HEK293 (cell line): Measurements from ENCODE around the gene EVI5.
A peak's percentile ranks its signal among the peaks of the same experiment; 100 is the strongest.

Experiments used
- CTCF ChIA-PET: fragments of 350-600 bp; formaldehyde crosslinking; extraction: SDS; loops from one replicate; lab custom pipeline; 2021; ENCODE audit warnings: antibody characterized with exemption; lab: Yijun Ruan, JAX
- POLR2A ChIA-PET: fragments of 300-600 bp; formaldehyde crosslinking; extraction: SDS; loops from one replicate; lab custom pipeline; 2020; ENCODE audit warnings: antibody characterized with exemption, inconsistent platforms; lab: Yijun Ruan, JAX
- H3K27ac ChIP-seq: fragments of 200-500 bp; sonication (Bioruptor generic); 2 replicates; pipeline ENCODE4 v1.5.1; 2014; ENCODE audit warnings: low read depth, low read length, control low read depth, inconsistent platforms; ENCODE audit errors: extremely low read depth
- H3K36me3 ChIP-seq, 2 experiments: fragments of 200-500 bp in 1 of 2; sonication (Bioruptor generic) in 1 of 2; 1 replicate in 1 of 2; 2 replicates in 1 of 2; pipeline ENCODE4 v1.5.1; 2014 to 2017; ENCODE audit warnings: inconsistent platforms in 2 of 2, low read length in 2 of 2; ENCODE audit not compliant: control insufficient read depth in 2 of 2, insufficient read depth in 1 of 2
- H3K4me1 ChIP-seq: fragments of 200-500 bp; sonication (Bioruptor generic); 2 replicates; pipeline ENCODE4 v1.5.1; 2014; ENCODE audit warnings: mild to moderate bottlenecking, low read length, inconsistent platforms; ENCODE audit not compliant: control insufficient read depth, insufficient read depth
- H3K4me3 ChIP-seq: 2 replicates; pipeline ENCODE4 v1.5.1; 2011; ENCODE audit warnings: low read depth, mild to moderate bottlenecking, control low read depth, low read length, moderate library complexity
- H3K9me3 ChIP-seq: fragments of 200-500 bp; sonication (Bioruptor generic); 2 replicates; pipeline ENCODE4 v1.5.1; 2014; ENCODE audit warnings: low read depth, low read length, inconsistent platforms; ENCODE audit not compliant: control insufficient read depth, insufficient read depth
- KLF16 ChIP-seq: fragments of 450-650 bp; formaldehyde crosslinking; IDR thresholded peaks from 2 replicates; pipeline ENCODE4 v1.5.1; 2017; ENCODE audit warnings: missing biosample characterization, missing genetic modification characterization
- PRDM1 ChIP-seq: fragments of 450-650 bp; formaldehyde crosslinking; IDR thresholded peaks from 2 replicates; pipeline ENCODE4; 2016; ENCODE audit warnings: missing biosample characterization, missing genetic modification characterization
- ZBTB17 ChIP-seq: fragments of 450-650 bp; formaldehyde crosslinking; IDR thresholded peaks from 2 replicates; pipeline ENCODE4 v1.5.1; 2016; ENCODE audit warnings: missing biosample characterization, missing genetic modification characterization
- ZFP37 ChIP-seq: fragments of 450-650 bp; formaldehyde crosslinking; IDR thresholded peaks from 2 replicates; pipeline ENCODE4 v1.5.1; 2016; ENCODE audit warnings: missing biosample characterization, missing genetic modification characterization
- ZIC2 ChIP-seq: fragments of 450-650 bp; formaldehyde crosslinking; IDR thresholded peaks from 2 replicates; pipeline ENCODE4 v1.5.1; 2016; ENCODE audit warnings: missing biosample characterization, missing genetic modification characterization
- ZNF280C ChIP-seq: fragments of 450-650 bp; formaldehyde crosslinking; IDR thresholded peaks from 2 replicates; pipeline ENCODE4 v1.5.1; 2016; ENCODE audit warnings: missing biosample characterization, missing genetic modification characterization
- ZNF324 ChIP-seq: fragments of 450-650 bp; formaldehyde crosslinking; IDR thresholded peaks from 2 replicates; pipeline ENCODE4 v1.5.1; 2016; ENCODE audit warnings: missing biosample characterization, missing genetic modification characterization
- ZNF48 ChIP-seq: fragments of 450-650 bp; formaldehyde crosslinking; IDR thresholded peaks from 2 replicates; pipeline ENCODE4 v1.5.1; 2016; ENCODE audit warnings: missing biosample characterization, missing genetic modification characterization
- ZNF521 ChIP-seq: fragments of 450-650 bp; formaldehyde crosslinking; IDR thresholded peaks from 2 replicates; pipeline ENCODE4 v1.5.1; 2017; ENCODE audit warnings: missing biosample characterization, mild to moderate bottlenecking, missing genetic modification characterization
- ZNF548 ChIP-seq: fragments of 450-650 bp; formaldehyde crosslinking; IDR thresholded peaks from 2 replicates; pipeline ENCODE4 v1.5.1; 2016; ENCODE audit warnings: missing biosample characterization, missing genetic modification characterization
- ZNF621 ChIP-seq: fragments of 450-650 bp; formaldehyde crosslinking; IDR thresholded peaks from 2 replicates; pipeline ENCODE4 v1.5.1; 2017; ENCODE audit warnings: missing biosample characterization, missing genetic modification characterization
- ZNF639 ChIP-seq: fragments of 450-650 bp; formaldehyde crosslinking; IDR thresholded peaks from 2 replicates; pipeline ENCODE4 v1.5.1; 2016; ENCODE audit warnings: missing biosample characterization, missing genetic modification characterization
- ZNF704 ChIP-seq: fragments of 450-650 bp; formaldehyde crosslinking; IDR thresholded peaks from 2 replicates; pipeline ENCODE4 v1.5.1; 2016; ENCODE audit warnings: missing biosample characterization, missing genetic modification characterization
- ZNF747 ChIP-seq: fragments of 450-650 bp; formaldehyde crosslinking; IDR thresholded peaks from 2 replicates; pipeline ENCODE4 v1.5.1; 2016; ENCODE audit warnings: missing biosample characterization, missing genetic modification characterization
- ZNF830 ChIP-seq: fragments of 450-650 bp; IDR thresholded peaks from 2 replicates; pipeline ENCODE4 v1.5.0; 2018; ENCODE audit warnings: missing biosample characterization, missing genetic modification characterization, low read depth, mild to moderate bottlenecking, moderate library complexity
- TF ChIP-seq, protein P1 (sequence below): fragments of 450-650 bp; formaldehyde crosslinking; IDR thresholded peaks from 2 replicates; pipeline ENCODE4 v1.5.1; 2017; ENCODE audit warnings: missing biosample characterization, missing genetic modification characterization
- TF ChIP-seq, protein P2 (sequence below): fragments of 450-650 bp; formaldehyde crosslinking; optimal IDR thresholded peaks from 2 replicates; pipeline ENCODE3; 2016; ENCODE audit warnings: missing biosample characterization, mild to moderate bottlenecking, missing genetic modification characterization
- TF ChIP-seq, protein P3 (sequence below): fragments of 450-650 bp; formaldehyde crosslinking; IDR thresholded peaks from 2 replicates; pipeline ENCODE4 v1.5.1; 2016; ENCODE audit warnings: missing biosample characterization, missing genetic modification characterization

Gene EVI5

GRCh38 chr1:92826792-92827191 is 41.9 kb upstream of the EVI5 start (continued):
- TF ChIP-seq ZNF548 (tag by site-specific recombination) (no peak), KLF16 (tag by site-specific recombination) (no peak), ZNF521 (tag by site-specific recombination) (no peak), ZNF747 (tag by site-specific recombination) (no peak), ZNF639 (peak; percentile 51; the same call in 1 of the 2 replicates), ZFP37 (tag by site-specific recombination) (no peak)
- TF ChIP-seq, protein P1, sequence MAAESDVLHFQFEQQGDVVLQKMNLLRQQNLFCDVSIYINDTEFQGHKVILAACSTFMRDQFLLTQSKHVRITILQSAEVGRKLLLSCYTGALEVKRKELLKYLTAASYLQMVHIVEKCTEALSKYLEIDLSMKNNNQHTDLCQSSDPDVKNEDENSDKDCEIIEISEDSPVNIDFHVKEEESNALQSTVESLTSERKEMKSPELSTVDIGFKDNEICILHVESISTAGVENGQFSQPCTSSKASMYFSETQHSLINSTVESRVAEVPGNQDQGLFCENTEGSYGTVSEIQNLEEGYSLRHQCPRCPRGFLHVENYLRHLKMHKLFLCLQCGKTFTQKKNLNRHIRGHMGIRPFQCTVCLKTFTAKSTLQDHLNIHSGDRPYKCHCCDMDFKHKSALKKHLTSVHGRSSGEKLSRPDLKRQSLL (tag by site-specific recombination): no peak
- TF ChIP-seq, protein P2, sequence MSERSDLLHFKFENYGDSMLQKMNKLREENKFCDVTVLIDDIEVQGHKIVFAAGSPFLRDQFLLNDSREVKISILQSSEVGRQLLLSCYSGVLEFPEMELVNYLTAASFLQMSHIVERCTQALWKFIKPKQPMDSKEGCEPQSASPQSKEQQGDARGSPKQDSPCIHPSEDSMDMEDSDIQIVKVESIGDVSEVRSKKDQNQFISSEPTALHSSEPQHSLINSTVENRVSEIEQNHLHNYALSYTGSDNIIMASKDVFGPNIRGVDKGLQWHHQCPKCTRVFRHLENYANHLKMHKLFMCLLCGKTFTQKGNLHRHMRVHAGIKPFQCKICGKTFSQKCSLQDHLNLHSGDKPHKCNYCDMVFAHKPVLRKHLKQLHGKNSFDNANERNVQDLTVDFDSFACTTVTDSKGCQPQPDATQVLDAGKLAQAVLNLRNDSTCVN (tag by site-specific recombination): no peak

DNA sequence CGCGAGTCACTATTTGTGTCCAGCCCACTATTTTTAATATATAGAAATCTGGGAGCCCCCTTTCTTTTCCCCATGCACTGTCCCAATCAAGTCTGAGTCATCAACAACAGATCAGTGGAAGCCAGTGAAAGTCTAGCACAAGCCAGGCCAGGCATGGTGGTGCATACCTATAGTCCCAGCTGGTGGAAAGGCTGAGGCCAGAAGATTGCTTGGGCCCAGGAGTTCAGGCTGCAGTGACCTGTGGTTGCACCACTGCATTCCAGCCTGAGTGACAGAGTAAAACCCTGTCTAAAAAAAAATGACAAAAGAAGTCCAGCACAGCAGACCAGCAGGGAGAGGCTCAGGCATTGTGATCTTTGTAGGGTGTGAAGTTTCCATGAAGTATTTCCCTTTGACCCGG is 38.0 kb upstream of the EVI5 start:
- Histone ChIP-seq H3K27ac (no peak overlapping the region), H3K4me3 (no peak overlapping the region), H3K9me3 (no peaks in the 10 kb centered on the region), H3K4me1 (no peaks in the 10 kb centered on the region), H3K36me3 (no peaks in the 10 kb centered on the region)
- POLR2A ChIA-PET: no interaction called here
- peak; percentile 55 for TF ChIP-seq ZBTB17 (tag by site-specific recombination)
- no peak for TF ChIP-seq ZIC2 (tag by site-specific recombination)
- TF ChIP-seq, protein P3, sequence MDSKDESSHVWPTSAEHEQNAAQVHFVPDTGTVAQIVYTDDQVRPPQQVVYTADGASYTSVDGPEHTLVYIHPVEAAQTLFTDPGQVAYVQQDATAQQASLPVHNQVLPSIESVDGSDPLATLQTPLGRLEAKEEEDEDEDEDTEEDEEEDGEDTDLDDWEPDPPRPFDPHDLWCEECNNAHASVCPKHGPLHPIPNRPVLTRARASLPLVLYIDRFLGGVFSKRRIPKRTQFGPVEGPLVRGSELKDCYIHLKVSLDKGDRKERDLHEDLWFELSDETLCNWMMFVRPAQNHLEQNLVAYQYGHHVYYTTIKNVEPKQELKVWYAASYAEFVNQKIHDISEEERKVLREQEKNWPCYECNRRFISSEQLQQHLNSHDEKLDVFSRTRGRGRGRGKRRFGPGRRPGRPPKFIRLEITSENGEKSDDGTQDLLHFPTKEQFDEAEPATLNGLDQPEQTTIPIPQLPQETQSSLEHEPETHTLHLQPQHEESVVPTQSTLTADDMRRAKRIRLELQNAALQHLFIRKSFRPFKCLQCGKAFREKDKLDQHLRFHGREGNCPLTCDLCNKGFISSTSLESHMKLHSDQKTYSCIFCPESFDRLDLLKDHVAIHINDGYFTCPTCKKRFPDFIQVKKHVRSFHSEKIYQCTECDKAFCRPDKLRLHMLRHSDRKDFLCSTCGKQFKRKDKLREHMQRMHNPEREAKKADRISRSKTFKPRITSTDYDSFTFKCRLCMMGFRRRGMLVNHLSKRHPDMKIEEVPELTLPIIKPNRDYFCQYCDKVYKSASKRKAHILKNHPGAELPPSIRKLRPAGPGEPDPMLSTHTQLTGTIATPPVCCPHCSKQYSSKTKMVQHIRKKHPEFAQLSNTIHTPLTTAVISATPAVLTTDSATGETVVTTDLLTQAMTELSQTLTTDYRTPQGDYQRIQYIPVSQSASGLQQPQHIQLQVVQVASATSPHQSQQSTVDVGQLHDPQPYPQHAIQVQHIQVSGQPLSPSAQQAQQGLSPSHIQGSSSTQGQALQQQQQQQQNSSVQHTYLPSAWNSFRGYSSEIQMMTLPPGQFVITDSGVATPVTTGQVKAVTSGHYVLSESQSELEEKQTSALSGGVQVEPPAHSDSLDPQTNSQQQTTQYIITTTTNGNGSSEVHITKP: 0 out of 2 replicates have a peak, but pooled peaks have one; percentile 3
- no peak for TF ChIP-seq ZNF704 (tag by site-specific recombination)
- TF ChIP-seq ZNF621 (tag by site-specific recombination): no peak
- peak; percentile 8; the same call in 1 of the 2 replicates for TF ChIP-seq PRDM1 (tag by site-specific recombination)
- TF ChIP-seq ZNF830 (tag by site-specific recombination): no peak
- CTCF ChIA-PET: interaction anchor here (0.6 kb wide), 1 partner anchor 32 kb away, joined by 3 read pairs; no protein-coding TSS in a partner anchor

DNA sequence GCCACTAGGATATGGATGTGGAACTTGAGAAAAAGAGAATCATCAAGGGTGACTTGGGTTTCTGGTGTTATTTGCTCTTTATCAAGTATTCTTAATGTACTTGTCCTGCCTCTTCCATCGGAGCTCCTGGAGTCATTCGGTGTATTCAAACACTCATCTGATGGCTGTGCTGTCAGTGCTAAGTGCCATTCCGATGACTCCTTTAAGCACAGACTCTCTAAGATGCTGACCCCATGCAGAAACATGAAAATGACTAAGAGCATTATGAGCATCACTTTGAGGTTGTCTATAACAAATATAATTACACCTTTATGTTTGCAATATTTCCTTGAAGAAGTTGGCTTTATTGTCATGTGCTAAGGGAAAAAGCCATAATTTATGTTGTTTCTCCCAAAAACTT is 35.6 kb upstream of the EVI5 start:
- Histone ChIP-seq H3K4me1 (no peaks in the 10 kb centered on the region), H3K9me3 (no peaks in the 10 kb centered on the region), H3K36me3 (no peaks in the 10 kb centered on the region), H3K4me3 (no peak overlapping the region), H3K27ac (no peak overlapping the region)
- POLR2A ChIA-PET: interaction anchor here (2.6 kb wide), 1 partner anchor 11 kb away, joined by 19 read pairs; the partner anchor contains the start of gene RPL5
- CTCF ChIA-PET: interaction anchor here (0.6 to 1.8 kb wide), 4 partner anchors 11 to 173 kb away, joined by 3 to 10 read pairs (median 5); partner anchors contain the start of gene RPL5
- TF ChIP-seq ZNF280C: no peak
- no peak for TF ChIP-seq ZBTB17 (tag by site-specific recombination)
- TF ChIP-seq ZNF48 (tag by site-specific recombination): no peak
- TF ChIP-seq ZNF324: no peak
